Loucy (cell line): ENCODE data around the gene LTBP4.

ENCODE experiments used
- H2AFZ ChIP-seq: fragments of 200-600 bp; sonication (generic); 2 replicates; pipeline ENCODE4 v1.6.0; 2016; ENCODE audit warnings: antibody characterized with exemption, mild to moderate bottlenecking, low read length, moderate library complexity
- H3F3A ChIP-seq: fragments of 200-600 bp; 2 replicates; pipeline ENCODE4 v1.6.0; 2016; ENCODE audit warnings: antibody characterized with exemption, low read depth, mild to moderate bottlenecking
- H3K27me3 ChIP-seq: fragments of 200-600 bp; sonication (generic); 2 replicates; pipeline ENCODE4 v1.6.1; 2014; ENCODE audit warnings: low read length, mild to moderate bottlenecking; ENCODE audit not compliant: insufficient read depth, poor library complexity, severe bottlenecking
- H3K36me3 ChIP-seq: fragments of 200-600 bp; sonication (generic); 2 replicates; pipeline ENCODE4 v1.6.1; 2016; ENCODE audit warnings: low read length; ENCODE audit not compliant: insufficient read depth
- H3K4me1 ChIP-seq: fragments of 200-600 bp; sonication (generic); 2 replicates; pipeline ENCODE4 v1.5.1; 2014; ENCODE audit warnings: low read length, mild to moderate bottlenecking; ENCODE audit not compliant: insufficient read depth, poor library complexity, severe bottlenecking
- H3K4me2 ChIP-seq: fragments of 200-600 bp; sonication (generic); 2 replicates; pipeline ENCODE4 v1.6.0; 2014; ENCODE audit warnings: antibody characterized with exemption, low read length, low read depth, mild to moderate bottlenecking; ENCODE audit not compliant: poor library complexity, severe bottlenecking
- H3K4me3 ChIP-seq: fragments of 200-600 bp; sonication (generic); 2 replicates; pipeline ENCODE4 v1.5.1; 2014; ENCODE audit warnings: low read length, mild to moderate bottlenecking, mixed read lengths; ENCODE audit not compliant: poor library complexity, severe bottlenecking
- H3K79me2 ChIP-seq: fragments of 200-600 bp; sonication (generic); 2 replicates; pipeline ENCODE4 v1.6.1; 2014; ENCODE audit warnings: low read length; ENCODE audit not compliant: insufficient read depth
- H3K9ac ChIP-seq: fragments of 200-600 bp; sonication (generic); 2 replicates; pipeline ENCODE4 v1.6.0; 2014; ENCODE audit warnings: mild to moderate bottlenecking, low read depth, low read length, moderate library complexity; ENCODE audit not compliant: poor library complexity, severe bottlenecking
- H3K9me2 ChIP-seq: fragments of 200-600 bp; sonication (generic); replicated peaks from 2 replicates; pipeline ENCODE4 v1.6.1; 2016; ENCODE audit warnings: low read depth, low read length, mixed read lengths
- H3K9me3 ChIP-seq: fragments of 200-600 bp; sonication (generic); 2 replicates; pipeline ENCODE4 v1.6.1; 2014; ENCODE audit warnings: mild to moderate bottlenecking, antibody characterized with exemption, low read length, low read depth; ENCODE audit not compliant: insufficient read depth
- H4K20me1 ChIP-seq: fragments of 200-600 bp; sonication (generic); 2 replicates; pipeline ENCODE4 v1.6.0; 2014; ENCODE audit warnings: antibody characterized with exemption, low read length, mild to moderate bottlenecking; ENCODE audit not compliant: insufficient read depth, poor library complexity, severe bottlenecking
- EZH2phosphoT487 ChIP-seq: fragments of 200-600 bp; IDR thresholded peaks from 2 replicates; pipeline ENCODE4 v1.6.1; 2018; ENCODE audit warnings: antibody characterized with exemption, mild to moderate bottlenecking, moderate library complexity, borderline replicate concordance
- TF ChIP-seq, protein P1 (sequence below): fragments of 200-600 bp; sonication (generic); conservative IDR thresholded peaks from 2 replicates; pipeline ENCODE4 v1.5.1; 2014; ENCODE audit warnings: mild to moderate bottlenecking, antibody characterized with exemption, low read length

The LTBP4 gene

DNA sequence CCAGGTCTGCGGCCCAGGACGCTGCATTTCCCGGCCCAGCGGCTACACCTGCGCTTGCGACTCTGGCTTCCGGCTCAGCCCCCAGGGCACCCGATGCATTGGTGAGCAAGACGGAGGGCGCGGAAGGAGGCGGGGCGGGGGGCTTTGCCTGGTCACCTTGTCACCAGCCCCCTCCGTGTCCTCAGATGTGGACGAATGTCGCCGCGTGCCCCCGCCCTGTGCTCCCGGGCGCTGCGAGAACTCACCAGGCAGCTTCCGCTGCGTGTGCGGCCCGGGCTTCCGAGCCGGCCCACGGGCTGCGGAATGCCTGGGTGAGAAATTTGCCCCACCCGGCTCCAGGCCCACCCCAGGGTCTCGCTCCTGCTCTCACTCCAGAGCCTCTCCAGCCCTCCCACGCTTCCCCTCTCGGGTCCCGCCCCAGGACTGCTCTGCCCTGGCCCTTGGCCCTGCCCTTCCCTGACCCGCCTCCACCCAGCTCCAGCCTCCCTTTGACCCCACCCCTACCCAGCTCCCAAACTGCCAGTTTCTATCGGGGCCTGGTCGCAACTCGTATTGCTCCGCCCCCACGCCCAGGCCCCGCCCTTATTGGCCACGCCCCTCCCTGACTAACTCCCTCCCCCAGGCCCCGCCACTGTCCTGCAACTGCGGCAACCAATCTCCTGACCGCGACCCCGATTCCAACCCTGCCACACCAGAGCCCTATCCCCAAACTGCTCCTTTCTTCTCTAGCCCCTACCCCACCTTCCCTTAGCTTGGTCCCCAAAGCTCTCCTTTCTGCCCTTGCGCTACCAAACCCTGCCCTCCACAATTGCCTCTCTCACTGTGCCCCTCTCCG, 8.6 kb downstream of the LTBP4 start:
- no peaks in the 10 kb centered on the region for H3K9me3 ChIP-seq
- no peaks in the 10 kb centered on the region for H3K79me2 ChIP-seq
- peak overlapping the region; percentile 81 for H3K4me2 ChIP-seq
- TF ChIP-seq EZH2phosphoT487 = no peak
- TF ChIP-seq, protein P1, sequence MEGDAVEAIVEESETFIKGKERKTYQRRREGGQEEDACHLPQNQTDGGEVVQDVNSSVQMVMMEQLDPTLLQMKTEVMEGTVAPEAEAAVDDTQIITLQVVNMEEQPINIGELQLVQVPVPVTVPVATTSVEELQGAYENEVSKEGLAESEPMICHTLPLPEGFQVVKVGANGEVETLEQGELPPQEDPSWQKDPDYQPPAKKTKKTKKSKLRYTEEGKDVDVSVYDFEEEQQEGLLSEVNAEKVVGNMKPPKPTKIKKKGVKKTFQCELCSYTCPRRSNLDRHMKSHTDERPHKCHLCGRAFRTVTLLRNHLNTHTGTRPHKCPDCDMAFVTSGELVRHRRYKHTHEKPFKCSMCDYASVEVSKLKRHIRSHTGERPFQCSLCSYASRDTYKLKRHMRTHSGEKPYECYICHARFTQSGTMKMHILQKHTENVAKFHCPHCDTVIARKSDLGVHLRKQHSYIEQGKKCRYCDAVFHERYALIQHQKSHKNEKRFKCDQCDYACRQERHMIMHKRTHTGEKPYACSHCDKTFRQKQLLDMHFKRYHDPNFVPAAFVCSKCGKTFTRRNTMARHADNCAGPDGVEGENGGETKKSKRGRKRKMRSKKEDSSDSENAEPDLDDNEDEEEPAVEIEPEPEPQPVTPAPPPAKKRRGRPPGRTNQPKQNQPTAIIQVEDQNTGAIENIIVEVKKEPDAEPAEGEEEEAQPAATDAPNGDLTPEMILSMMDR = no peak
- no peaks in the 10 kb centered on the region for H3K27me3 ChIP-seq
- H3K4me1 ChIP-seq = peaks cover 24% of the 10 kb centered on the region
- no peaks in the 10 kb centered on the region for H3K36me3 ChIP-seq
- peak overlapping the region; percentile 68 for H2AFZ ChIP-seq
- peak overlapping the region; percentile 73 for H3K4me3 ChIP-seq
- H4K20me1 ChIP-seq = peaks cover 7% of the 10 kb centered on the region
- no peaks in the 10 kb centered on the region for H3K9me2 ChIP-seq
- H3K9ac ChIP-seq = peak overlapping the region; percentile 71
- H3F3A ChIP-seq = no peaks in the 10 kb centered on the region

DNA sequence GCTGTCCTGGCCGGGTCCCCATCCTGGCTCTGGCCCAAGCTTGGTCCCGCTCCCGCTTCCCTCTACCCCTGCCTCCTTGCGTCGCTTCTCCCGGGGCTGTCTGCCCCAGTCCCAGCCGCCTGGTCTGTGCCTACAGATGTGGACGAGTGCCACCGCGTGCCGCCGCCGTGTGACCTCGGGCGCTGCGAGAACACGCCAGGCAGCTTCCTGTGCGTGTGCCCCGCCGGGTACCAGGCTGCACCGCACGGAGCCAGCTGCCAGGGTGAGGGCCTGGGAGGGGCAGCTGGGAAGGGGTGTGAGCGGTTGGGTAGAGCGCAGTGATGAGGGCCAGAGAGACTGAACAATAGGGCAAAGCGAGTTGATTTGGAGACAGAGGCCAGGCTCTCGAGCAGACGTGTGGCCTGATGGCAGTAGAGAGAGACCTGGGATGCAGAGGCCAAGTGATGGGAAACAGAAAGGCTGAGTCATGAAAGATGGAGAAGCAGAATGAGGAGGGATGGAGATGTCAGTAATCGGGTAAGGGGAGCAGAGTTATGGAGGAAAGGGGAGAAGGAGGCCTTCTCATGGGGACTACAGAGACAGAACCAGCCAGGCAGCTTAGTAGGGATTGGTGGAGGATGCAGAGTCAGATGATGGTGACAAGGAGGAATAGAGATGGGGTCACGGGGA, 9.4 kb downstream of the LTBP4 start:
- Histone ChIP-seq H3K4me3 (peak overlapping the region; percentile 73), H3K79me2 (no peaks in the 10 kb centered on the region), H3K36me3 (no peaks in the 10 kb centered on the region), H3K9ac (no peak overlapping the region), H3K4me2 (peak overlapping the region; percentile 81), H3K9me2 (no peaks in the 10 kb centered on the region), H4K20me1 (peaks cover 12% of the 10 kb centered on the region), H3K4me1 (peaks cover 24% of the 10 kb centered on the region), H2AFZ (peak overlapping the region; percentile 68; the same call in 1 of the 2 replicates), H3F3A (no peaks in the 10 kb centered on the region), H3K9me3 (no peaks in the 10 kb centered on the region), H3K27me3 (no peaks in the 10 kb centered on the region)
- no peak for TF ChIP-seq EZH2phosphoT487
- TF ChIP-seq, protein P1 = no peak

DNA sequence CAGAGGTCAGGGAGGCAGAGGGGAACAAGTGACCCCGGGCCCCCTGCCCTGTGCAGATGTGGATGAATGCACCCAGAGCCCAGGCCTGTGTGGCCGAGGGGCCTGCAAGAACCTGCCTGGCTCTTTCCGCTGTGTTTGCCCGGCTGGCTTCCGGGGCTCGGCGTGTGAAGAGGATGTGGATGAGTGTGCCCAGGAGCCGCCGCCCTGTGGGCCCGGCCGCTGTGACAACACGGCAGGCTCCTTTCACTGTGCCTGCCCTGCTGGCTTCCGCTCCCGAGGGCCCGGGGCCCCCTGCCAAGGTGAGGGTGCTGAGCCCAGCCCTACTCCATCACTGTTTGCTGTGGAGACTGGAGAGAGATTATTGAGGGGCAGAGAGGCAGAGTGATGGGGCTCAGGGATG, 9.9 kb downstream of the LTBP4 start:
- Histone ChIP-seq H2AFZ (no peak overlapping the region), H3K4me1 (peaks cover 18% of the 10 kb centered on the region), H3F3A (no peaks in the 10 kb centered on the region), H3K36me3 (no peaks in the 10 kb centered on the region), H3K4me3 (no peak overlapping the region), H3K9me2 (no peaks in the 10 kb centered on the region), H3K79me2 (no peaks in the 10 kb centered on the region), H3K27me3 (no peaks in the 10 kb centered on the region), H3K4me2 (no peak overlapping the region), H4K20me1 (peaks cover 12% of the 10 kb centered on the region), H3K9me3 (no peaks in the 10 kb centered on the region), H3K9ac (no peak overlapping the region)
- no peak for TF ChIP-seq EZH2phosphoT487
- TF ChIP-seq, protein P1 = no peak
